AG04449 (cell line): ENCODE results near the gene CTDSP1.

Source experiments
- CTCF ChIA-PET: fragments of 350-600 bp; formaldehyde crosslinking; extraction: SDS; loops from one replicate; lab custom pipeline; 2021; ENCODE audit warnings: antibody characterized with exemption; lab: Yijun Ruan, JAX
- POLR2A ChIA-PET: fragments of 400-600, 350-600 bp; formaldehyde crosslinking; extraction: SDS; loops from one replicate; lab custom pipeline; 2020; ENCODE audit warnings: antibody characterized with exemption, inconsistent platforms; lab: Yijun Ruan, JAX
- DNase-seq: peaks from one replicate; pipeline ENCODE4 v3.0.0-alpha.2; 2010; ENCODE audit warnings: low read depth, low spot score
- H3K4me3 ChIP-seq: 2 replicates; pipeline ENCODE4 v1.5.1; 2011; ENCODE audit warnings: low read depth, mild to moderate bottlenecking, control low read depth, low read length
- TF ChIP-seq, protein P1 (sequence below): IDR thresholded peaks from one replicate; pipeline ENCODE4 v1.5.1; 2011; ENCODE audit warnings: mild to moderate bottlenecking, moderate library complexity, low read length, control low read depth, inconsistent platforms; ENCODE audit not compliant: insufficient read depth; ENCODE audit errors: missing control alignments

The CTDSP1 gene

DNA sequence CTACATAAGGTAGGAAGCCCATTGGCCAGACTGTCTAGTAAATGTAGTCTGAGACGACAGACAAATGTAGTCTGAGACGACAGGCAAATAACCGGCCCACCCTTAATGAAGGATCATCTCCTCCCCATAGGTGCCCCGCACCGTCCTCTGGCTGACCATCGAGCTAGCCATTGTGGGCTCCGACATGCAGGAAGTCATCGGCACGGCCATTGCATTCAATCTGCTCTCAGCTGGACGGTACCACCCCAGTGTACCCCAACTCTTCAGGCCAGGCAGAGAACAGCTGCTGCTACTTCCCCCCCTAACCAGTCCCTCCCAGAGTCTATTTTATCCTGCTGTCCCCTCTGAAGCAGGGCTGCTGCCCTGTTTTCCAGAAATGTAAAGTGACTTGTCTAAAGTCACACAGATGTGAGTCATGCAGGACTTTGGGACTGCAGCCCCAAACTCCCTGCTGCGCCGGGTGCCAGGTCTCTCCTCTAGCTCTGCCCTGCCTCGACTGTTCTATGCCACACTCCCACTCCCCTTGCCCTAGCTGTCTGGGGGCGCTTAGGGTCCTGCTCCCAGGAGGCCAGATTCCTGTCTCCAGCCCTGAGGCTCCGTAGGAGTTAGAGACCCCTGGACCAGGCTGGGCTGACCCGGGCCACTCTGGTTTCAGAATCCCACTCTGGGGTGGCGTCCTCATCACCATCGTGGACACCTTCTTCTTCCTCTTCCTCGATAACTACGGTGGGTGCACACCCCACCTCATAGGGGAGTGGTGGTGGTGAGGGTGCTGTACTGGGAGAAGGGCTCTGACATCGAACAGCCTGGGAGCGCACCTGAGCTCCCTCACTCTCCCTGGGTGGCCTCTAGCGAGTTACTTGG, 12.9 kb upstream of the CTDSP1 start:
- POLR2A ChIA-PET, result no interaction called here
- DNase-seq, result no peak
- no peak overlapping the region for H3K4me3 ChIP-seq
- CTCF ChIA-PET, result interaction anchor here (0.5 to 3.7 kb wide), 8 partner anchors 7 to 100 kb away, joined by 3 to 20 read pairs (median 3); partner anchors contain the start of genes CATIP and TMBIM1
- TF ChIP-seq, protein P1, sequence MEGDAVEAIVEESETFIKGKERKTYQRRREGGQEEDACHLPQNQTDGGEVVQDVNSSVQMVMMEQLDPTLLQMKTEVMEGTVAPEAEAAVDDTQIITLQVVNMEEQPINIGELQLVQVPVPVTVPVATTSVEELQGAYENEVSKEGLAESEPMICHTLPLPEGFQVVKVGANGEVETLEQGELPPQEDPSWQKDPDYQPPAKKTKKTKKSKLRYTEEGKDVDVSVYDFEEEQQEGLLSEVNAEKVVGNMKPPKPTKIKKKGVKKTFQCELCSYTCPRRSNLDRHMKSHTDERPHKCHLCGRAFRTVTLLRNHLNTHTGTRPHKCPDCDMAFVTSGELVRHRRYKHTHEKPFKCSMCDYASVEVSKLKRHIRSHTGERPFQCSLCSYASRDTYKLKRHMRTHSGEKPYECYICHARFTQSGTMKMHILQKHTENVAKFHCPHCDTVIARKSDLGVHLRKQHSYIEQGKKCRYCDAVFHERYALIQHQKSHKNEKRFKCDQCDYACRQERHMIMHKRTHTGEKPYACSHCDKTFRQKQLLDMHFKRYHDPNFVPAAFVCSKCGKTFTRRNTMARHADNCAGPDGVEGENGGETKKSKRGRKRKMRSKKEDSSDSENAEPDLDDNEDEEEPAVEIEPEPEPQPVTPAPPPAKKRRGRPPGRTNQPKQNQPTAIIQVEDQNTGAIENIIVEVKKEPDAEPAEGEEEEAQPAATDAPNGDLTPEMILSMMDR, result no peak

DNA sequence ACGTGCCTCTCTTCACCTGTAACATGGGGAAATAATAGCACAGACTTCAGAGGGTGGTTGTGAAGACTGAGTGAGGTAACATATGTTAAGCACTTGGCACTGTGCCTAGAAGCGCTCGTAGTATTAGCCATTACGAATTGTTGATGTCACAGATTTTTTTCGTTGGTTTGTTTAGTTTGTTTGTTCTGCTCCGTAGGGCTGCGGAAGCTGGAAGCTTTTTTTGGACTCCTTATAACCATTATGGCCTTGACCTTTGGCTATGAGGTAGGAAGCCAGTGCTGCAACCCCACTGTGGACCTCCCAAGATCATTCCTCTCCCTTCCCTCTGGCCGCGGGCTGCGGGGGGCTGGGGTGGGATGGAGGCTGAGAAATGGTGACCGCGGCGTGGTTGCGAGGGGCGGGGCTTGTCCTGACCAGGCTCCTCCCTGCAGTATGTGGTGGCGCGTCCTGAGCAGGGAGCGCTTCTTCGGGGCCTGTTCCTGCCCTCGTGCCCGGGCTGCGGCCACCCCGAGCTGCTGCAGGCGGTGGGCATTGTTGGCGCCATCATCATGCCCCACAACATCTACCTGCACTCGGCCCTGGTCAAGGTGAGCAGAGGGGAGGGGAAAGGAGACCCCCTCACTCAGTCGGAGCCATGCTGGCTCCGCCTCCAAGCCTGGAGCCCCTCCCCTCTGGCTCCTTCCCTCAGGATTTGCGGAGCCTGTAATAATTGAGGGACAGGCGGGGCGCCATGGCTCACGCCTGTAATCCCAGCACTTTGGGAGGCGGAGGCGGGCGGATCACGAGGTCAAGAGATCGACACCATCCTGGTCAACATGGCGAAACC, 12.1 kb upstream of the CTDSP1 start:
- no peak for DNase-seq
- H3K4me3 ChIP-seq, result peak overlapping the region; percentile 39
- TF ChIP-seq, protein P1, result no peak
- ChIA-PET POLR2A (no interaction called here), CTCF (interaction anchor here (0.7 to 1.9 kb wide), 4 partner anchors 10 to 380 kb away, joined by 3 to 4 read pairs (median 4); partner anchors contain the start of genes CATIP and TMBIM1)

DNA sequence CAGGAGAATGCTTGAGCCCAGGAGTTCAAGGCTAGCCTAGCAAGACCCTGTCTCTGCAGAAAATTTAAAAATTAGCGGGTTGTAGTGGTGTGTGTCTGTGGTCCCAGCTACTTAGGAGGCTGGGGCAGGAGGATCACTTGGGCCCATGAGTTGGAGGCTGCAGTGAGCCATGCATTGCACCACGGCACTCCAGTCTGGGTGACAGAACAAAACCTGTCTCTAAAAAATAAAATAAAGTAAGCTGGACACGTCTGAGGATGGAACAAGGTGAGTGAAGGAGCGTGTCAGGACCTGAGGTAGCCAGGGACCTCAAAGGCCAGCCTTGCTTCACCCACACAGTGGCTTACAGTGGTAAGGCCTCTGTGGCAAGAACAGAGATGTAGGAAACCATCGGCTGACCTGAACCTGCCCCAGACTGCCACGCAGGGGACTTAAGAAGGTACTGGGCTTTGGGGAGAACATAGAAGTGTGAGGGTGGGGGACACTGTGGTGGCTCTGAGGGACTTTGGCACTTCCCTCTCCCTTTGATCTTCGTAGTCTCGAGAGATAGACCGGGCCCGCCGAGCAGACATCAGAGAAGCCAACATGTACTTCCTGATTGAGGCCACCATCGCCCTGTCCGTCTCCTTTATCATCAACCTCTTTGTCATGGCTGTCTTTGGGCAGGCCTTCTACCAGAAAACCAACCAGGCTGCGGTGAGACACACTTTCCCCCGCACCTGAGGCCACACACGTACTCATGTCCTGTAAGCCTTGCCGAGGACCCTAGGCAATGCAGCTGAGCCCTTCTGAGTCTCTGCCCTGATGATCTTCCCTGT, 10.1 kb upstream of the CTDSP1 start:
- no peak overlapping the region for H3K4me3 ChIP-seq
- DNase-seq, result no peak
- POLR2A ChIA-PET, result no interaction called here
- CTCF ChIA-PET, result interaction anchor here (0.6 to 0.9 kb wide), 2 partner anchors 87 to 97 kb away, joined by 3 to 4 read pairs; no protein-coding TSS in a partner anchor
- TF ChIP-seq, protein P1, result no peak

DNA sequence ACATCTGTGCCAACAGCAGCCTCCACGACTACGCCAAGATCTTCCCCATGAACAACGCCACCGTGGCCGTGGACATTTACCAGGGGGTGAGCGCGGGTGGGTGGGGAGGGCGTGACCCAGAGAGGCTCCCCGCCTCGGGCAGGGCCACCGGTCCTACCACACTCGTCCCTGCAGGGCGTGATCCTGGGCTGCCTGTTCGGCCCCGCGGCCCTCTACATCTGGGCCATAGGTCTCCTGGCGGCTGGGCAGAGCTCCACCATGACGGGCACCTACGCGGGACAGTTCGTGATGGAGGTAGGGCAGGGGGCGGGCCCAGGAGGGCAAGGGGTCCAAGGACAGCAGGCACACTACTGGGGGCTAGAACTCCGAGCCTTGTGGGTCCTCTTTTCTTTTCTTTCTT, 8.5 kb upstream of the CTDSP1 start:
- DNase-seq, result no peak
- TF ChIP-seq, protein P1, result no peak
- no peak overlapping the region for H3K4me3 ChIP-seq
- ChIA-PET CTCF (no interaction called here), POLR2A (no interaction called here)

DNA sequence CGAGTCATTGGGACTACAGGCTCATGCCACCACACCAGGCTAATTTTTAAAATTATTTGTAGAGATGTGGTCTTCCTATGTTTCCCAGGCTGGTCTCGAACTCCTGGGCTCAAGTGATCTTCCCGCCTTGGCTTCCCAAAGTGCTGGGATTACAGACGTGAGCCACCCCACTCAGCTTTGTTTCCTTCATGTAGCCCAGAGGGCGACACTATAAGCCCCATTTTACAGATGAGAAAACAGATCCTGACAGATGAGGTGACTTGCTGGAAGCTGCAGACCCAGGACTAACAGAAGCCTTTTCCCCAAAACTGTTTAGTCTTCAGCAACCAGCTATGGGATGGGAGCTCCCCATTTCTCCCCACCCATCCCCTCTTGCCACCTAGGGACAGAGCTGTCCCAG, 7.2 kb upstream of the CTDSP1 start:
- TF ChIP-seq, protein P1, result no peak
- ChIA-PET POLR2A (no interaction called here), CTCF (interaction anchor here (1.3 to 6.5 kb wide), 5 partner anchors 8 to 119 kb away, joined by 3 to 83 read pairs (median 20); partner anchors contain the start of genes AAMP, PNKD and TMBIM1)
- no peak overlapping the region for H3K4me3 ChIP-seq
- DNase-seq, result no peak
